K562 (cell line): ENCODE measurements around the gene DNAJC9. TPM values are rescaled to one million over a fixed set of nuclear protein-coding genes. Genes with fewer than 3 reads are reported as not detected.

ENCODE experiments used
- ATAC-seq: fragments of 200-7000 bp; cut with Tn5 transposase; 3 replicates; pipeline ENCODE4 v1.9.1; 2020; ENCODE audit warnings: moderate library complexity
- BruUV-seq: library from RNA; stranded (reverse); fragments of 400-500 nt; replicated peaks from 2 replicates; lab custom pipeline; 2021; lab: Mats Ljungman, UMichigan
- CTCF ChIA-PET: fragments of 300-600 bp; formaldehyde crosslinking; extraction: SDS; loops from one replicate; lab custom pipeline; 2021; ENCODE audit warnings: low intra/inter-chr PET ratio; lab: Yijun Ruan, JAX
- POLR2A ChIA-PET: fragments of 300-600, 350-650 bp; sonication (Branson Sonifier 250); formaldehyde crosslinking; extraction: SDS; loops from one replicate; lab custom pipeline; 2021; ENCODE audit warnings: antibody characterized with exemption, inconsistent platforms; lab: Yijun Ruan, JAX
- DNase-seq, 4 experiments: peaks; one replicate each; pipeline versions ENCODE4 v3.0.0 to v3.0.0-alpha.2; 2011 to 2018; ENCODE audit warnings: low spot score in 3 of 4, mixed read lengths in 3 of 4; ENCODE audit errors: extremely low read depth in 1 of 4
- FAIRE-seq: peaks from 2 replicates; lab custom pipeline; 2011; peaks lifted over from hg19 to GRCh38; lab: Jason Lieb, UNC
- H2AFZ ChIP-seq: 2 replicates; pipeline ENCODE4 v1.6.0; 2011; ENCODE audit warnings: low read depth, low read length, control low read depth, inconsistent platforms
- H3K27ac ChIP-seq: fragments of 200-600 bp; 3 replicates; pipeline ENCODE4 v1.8.0; 2011; ENCODE audit warnings: low read depth, mild to moderate bottlenecking, control low read depth, inconsistent platforms, low read length, moderate library complexity, mixed read lengths; ENCODE audit errors: extremely low read depth
- H3K27me3 ChIP-seq, 2 experiments: fragments of 300-600 bp in 1 of 2; 2 replicates in 1 of 2; 3 replicates in 1 of 2; pipeline versions ENCODE4 v1.6.0 to v1.8.0; 2011; ENCODE audit warnings: inconsistent platforms in 2 of 2, low read length in 2 of 2, mild to moderate bottlenecking in 1 of 2, mixed read lengths in 1 of 2, moderate library complexity in 1 of 2; ENCODE audit not compliant: control insufficient read depth in 2 of 2, insufficient read depth in 2 of 2
- H3K36me3 ChIP-seq: fragments of 300-600 bp; 3 replicates; pipeline ENCODE4 v1.8.0; 2011; ENCODE audit warnings: mild to moderate bottlenecking, low read length, inconsistent platforms; ENCODE audit not compliant: control insufficient read depth, insufficient read depth
- H3K4me1 ChIP-seq, 2 experiments: fragments of 200-600 bp in 1 of 2; replicated peaks in 1 of 2; 2 replicates in 1 of 2; 3 replicates in 1 of 2; pipeline versions ENCODE4 v1.5.1 to v1.8.0; 2011; ENCODE audit warnings: inconsistent platforms in 2 of 2, low read length in 2 of 2, mild to moderate bottlenecking in 1 of 2, mixed read lengths in 1 of 2, moderate library complexity in 1 of 2; ENCODE audit not compliant: control insufficient read depth in 2 of 2, insufficient read depth in 2 of 2
- H3K4me2 ChIP-seq: 2 replicates; pipeline ENCODE4 v1.6.1; 2011; ENCODE audit warnings: low read length, control low read depth, inconsistent platforms, mixed read lengths; ENCODE audit not compliant: insufficient read depth
- H3K4me3 ChIP-seq: fragments of 200-600 bp; sonication (generic), shearing (Covaris generic); 2 replicates; pipeline ENCODE4 v1.5.1; 2016; ENCODE audit warnings: control low read depth, inconsistent platforms
- H3K79me2 ChIP-seq: fragments of 200-600 bp; 3 replicates; pipeline ENCODE4 v1.8.0; 2011; ENCODE audit warnings: low read length, inconsistent platforms; ENCODE audit not compliant: control insufficient read depth, insufficient read depth
- H3K9ac ChIP-seq, 2 experiments: 2 replicates each; pipeline versions ENCODE4 v1.6.0 to v1.6.1; 2011; ENCODE audit warnings: low read depth in 2 of 2, low read length in 2 of 2, control low read depth in 1 of 2, inconsistent platforms in 1 of 2, mild to moderate bottlenecking in 1 of 2, mixed read lengths in 1 of 2; ENCODE audit not compliant: insufficient read depth in 1 of 2
- H3K9me1 ChIP-seq: one replicate; pipeline ENCODE4 v1.6.0; 2011; ENCODE audit warnings: inconsistent platforms, mild to moderate bottlenecking, low read length, moderate library complexity; ENCODE audit not compliant: control insufficient read depth, insufficient read depth
- H3K9me3 ChIP-seq: replicated peaks from 2 replicates; pipeline ENCODE4 v1.5.1; 2011; ENCODE audit warnings: low read depth, low read length, inconsistent platforms; ENCODE audit not compliant: control insufficient read depth, insufficient read depth
- H4K20me1 ChIP-seq: replicated peaks from 2 replicates; pipeline ENCODE4 v1.6.1; 2011; ENCODE audit warnings: low read length, inconsistent platforms, mixed read lengths; ENCODE audit not compliant: control insufficient read depth, insufficient read depth
- CHD1 ChIP-seq: fragments of 200-600 bp; sonication (generic); IDR thresholded peaks from one replicate; pipeline ENCODE4 v1.6.1; 2012; ENCODE audit warnings: mild to moderate bottlenecking, moderate library complexity, low read length, inconsistent platforms
- FOXJ2 ChIP-seq: fragments of 200-800 bp; sonication (Bioruptor generic); IDR thresholded peaks from 2 replicates; pipeline ENCODE4 v1.6.1; 2016; ENCODE audit warnings: missing genetic modification characterization, missing compliant biosample characterization
- HLTF ChIP-seq: fragments of 450-650 bp; IDR thresholded peaks from 2 replicates; pipeline ENCODE4 v1.6.1; 2016
- KDM2B ChIP-seq: fragments of 250-450 bp; sonication (Bioruptor Pico); IDR thresholded peaks from 2 replicates; pipeline ENCODE4 v1.8.0; 2021; ENCODE audit warnings: mild to moderate bottlenecking, moderate library complexity
- MAFG ChIP-seq: fragments of 450-650 bp; conservative IDR thresholded peaks from 2 replicates; pipeline ENCODE4 v1.6.1; 2016; ENCODE audit warnings: missing genetic modification characterization, missing compliant biosample characterization
- MIER1 ChIP-seq: fragments of 450-650 bp; IDR thresholded peaks from 2 replicates; pipeline ENCODE4 v1.6.1; 2016; ENCODE audit warnings: antibody characterized with exemption, mild to moderate bottlenecking, low read depth
- POLR3G ChIP-seq: IDR thresholded peaks from 2 replicates; pipeline ENCODE4 v1.6.1; 2011; ENCODE audit not compliant: insufficient read length, insufficient replicate concordance; ENCODE audit errors: extremely low read depth
- PURB ChIP-seq: sonication (generic); formaldehyde crosslinking; IDR thresholded peaks from 2 replicates; pipeline ENCODE4 v1.9.0; 2021; ENCODE audit warnings: low read depth, mild to moderate bottlenecking, missing genetic modification reagents
- TBP ChIP-seq: optimal IDR thresholded peaks from 2 replicates; pipeline ENCODE3; 2011; ENCODE audit warnings: low read depth, low read length, improper control_type of control experiment
- TCF15 ChIP-seq: fragments of 250-450 bp; sonication (Bioruptor Pico); IDR thresholded peaks from 2 replicates; pipeline ENCODE4 v1.8.0; 2022; ENCODE audit warnings: moderate library complexity, mild to moderate bottlenecking, inconsistent platforms
- TSC22D4 ChIP-seq: fragments of 450-650 bp; IDR thresholded peaks from 2 replicates; pipeline ENCODE4 v1.6.1; 2016; ENCODE audit warnings: missing genetic modification characterization, missing biosample characterization, control low read depth
- U2AF1 ChIP-seq: fragments of 200-400 bp; formaldehyde crosslinking; optimal IDR thresholded peaks from 2 replicates; pipeline ENCODE3; 2017; ENCODE audit warnings: mild to moderate bottlenecking, low read depth, low read length, moderate library complexity
- ZBTB40 ChIP-seq, 2 experiments: fragments of 450-650 bp in 1 of 2; sonication (generic) in 1 of 2; formaldehyde crosslinking in 1 of 2; IDR thresholded peaks; 2 replicates each; pipeline versions ENCODE4 v1.7.1 to v1.9.0; 2016 to 2022; ENCODE audit warnings: inconsistent platforms in 1 of 2, mild to moderate bottlenecking in 1 of 2, missing genetic modification reagents in 1 of 2
- ZNF3 ChIP-seq: fragments of 250-450 bp; sonication (Bioruptor Pico); IDR thresholded peaks from 2 replicates; pipeline ENCODE4 v1.5.0; 2021; ENCODE audit warnings: mild to moderate bottlenecking, moderate library complexity
- WGBS: fragments of 100-300 bp; shearing (Covaris generic); methylation state at CpG from one replicate; pipeline ENCODE4 v1.1.6; 2016; ENCODE audit warnings: low coverage, mixed read lengths; ENCODE audit not compliant: insufficient coverage; ENCODE audit errors: missing lambda C conversion rate; 5-methylcytosine and 5-hydroxymethylcytosine counted together
- in situ Hi-C: fragments of 300-500 bp; cut with MboI; formaldehyde crosslinking; loops from 4 replicates; pipeline ENCODE4 v1.15.0; 2018; ENCODE audit warnings: inconsistent platforms, mixed read lengths
- intact Hi-C: fragments of 100-400 bp; cut with micrococcal nuclease; formaldehyde crosslinking; loops from 2 replicates; pipeline ENCODE4 v1.14.2; 2022
- polyA plus RNA-seq, 8 experiments: library from polyadenylated mRNA; depleted of rRNA in 4 of 8; stranded (reverse) in 5 of 8; unstranded in 3 of 8; fragments of >200 nt; fragmentation: Nextera tagmentation in 2 of 8; fragmentation: Illumina TruSeq in 1 of 8; extraction: Ambion mirVana in 2 of 8; extraction: Trizol in 1 of 8; gene quantifications; 2 replicates each; pipeline versions ENCODE4 v1.2.1 to v1.2.3, GENCODE V29; 2011 to 2014; ENCODE audit warnings: inconsistent platforms in 1 of 8, missing spikeins in 1 of 8
- total RNA-seq, 7 experiments: library from RNA; depleted of rRNA in 6 of 7; stranded (reverse); fragments of >200 nt in 6 of 7; fragmentation: Illumina TruSeq in 2 of 7; extraction: Trizol in 2 of 7; gene quantifications; 2 replicates each; pipeline versions ENCODE4 v1.2.1 to v1.2.3, GENCODE V29; 2011 to 2021; ENCODE audit warnings: low replicate concordance in 1 of 7

Gene DNAJC9
- total and polyA plus RNA-seq, 9 of the 15 experiments (the other 6 are each of a cell fraction or from before 2014, with no cell fraction given) = 66.7 to 133 (median 102) TPM

- in situ Hi-C loops (no loop called here), intact Hi-C loops (loop anchor here (5.0 kb wide), 6 partner anchors 121 to 396 kb away; partner anchors contain the start of genes ANXA7, MYOZ1, P4HA1 and PPP3CB)
- FAIRE-seq (no peak), DNase-seq (no peak), ATAC-seq (no peak)
- TSS peak; percentile 42 for BruUV-seq
- Histone ChIP-seq H2AFZ (no peak overlapping the region), H3K4me3 (peak overlapping the region; percentile 65), H3K27me3 (no peaks in the 10 kb centered on the region), H3K9ac (peak overlapping the region; percentile 94 to 95), H3K4me1 (peaks cover 6 to 43% of the 10 kb centered on the region in 2 experiments), H3K36me3 (peaks cover 77% of the 10 kb centered on the region), H3K4me2 (peak overlapping the region; percentile 91), H3K79me2 (peaks cover 88% of the 10 kb centered on the region), H4K20me1 (0 out of 2 replicates have a peak, but pooled peaks cover 5% of the 10 kb centered on the region), H3K9me3 (no peaks in the 10 kb centered on the region), H3K9me1 (no peaks in the 10 kb centered on the region), H3K27ac (peak overlapping the region; percentile 95)
- POLR2A ChIA-PET = interaction anchor here (0.6 to 5.4 kb wide), 18 partner anchors 10 to 973 kb away, joined by 3 to 66 read pairs (median 4); partner anchors contain the start of genes ANXA7, DDIT4, P4HA1 and PPP3CB
- 0% methylated on average over 8 of the region's 8 CpGs for WGBS
- CTCF ChIA-PET = no interaction called here
- TF ChIP-seq MIER1 (0 out of 2 replicates have a peak, but pooled peaks have one; percentile 28), ZBTB40 (IDR thresholded peaks at IDR 0.05) (peak; percentile 80; the same call in 1 of the 2 replicates), ZBTB40 (CRISPR knock-in tag; IDR thresholded peaks at IDR 0.05) (no peak), TBP (no peak), CHD1 (peak; percentile 87), PURB (CRISPR knock-in tag) (no peak), TSC22D4 (no peak), POLR3G (no peak), TCF15 (CRISPR knock-in tag) (0 out of 2 replicates have a peak, but pooled peaks have one; percentile 31), KDM2B (0 out of 2 replicates have a peak, but pooled peaks have one; percentile 70), U2AF1 (peak; percentile 55), MAFG (tag) (no peak), FOXJ2 (tag) (0 out of 2 replicates have a peak, but pooled peaks have one; percentile 31), HLTF (no peak), ZNF3 (CRISPR knock-in tag) (peak; percentile 57; the same call in 1 of the 2 replicates)
Observed at GRCh38 chr10:73246322-73246645, 771 bp downstream of the DNAJC9 start.
